Thymus (tissue), 11 donors: ENCODE data around the gene CGNL1. TPM values are rescaled to one million over a fixed set of nuclear protein-coding genes. Genes with fewer than 3 reads are reported as not detected.

Source experiments
- DNase-seq, 9 donors: peaks; one replicate each; pipeline ENCODE4 v3.0.0-alpha.2; 2013; ENCODE audit warnings: low spot score in 9 of 9, low read depth in 6 of 9, missing footprints in 1 of 9
- H3K27ac ChIP-seq, 2 donors: one replicate each; pipeline ENCODE4 v1.5.1; 2013; ENCODE audit warnings: control low read depth in 1 of 2, low read depth in 1 of 2, low read length in 1 of 2, mild to moderate bottlenecking in 1 of 2, moderate library complexity in 1 of 2
- H3K27me3 ChIP-seq, 2 donors: one replicate each; pipeline ENCODE4 v1.5.1; 2013; ENCODE audit warnings: low read length in 1 of 2; ENCODE audit not compliant: control insufficient read depth in 2 of 2, insufficient read depth in 1 of 2
- H3K36me3 ChIP-seq, 2 donors: one replicate each; pipeline ENCODE4 v1.5.1; 2013; ENCODE audit warnings: low read length in 1 of 2, mild to moderate bottlenecking in 1 of 2, moderate library complexity in 1 of 2; ENCODE audit not compliant: control insufficient read depth in 2 of 2, insufficient read depth in 2 of 2
- H3K4me1 ChIP-seq, 2 donors: one replicate each; pipeline ENCODE4 v1.5.1; 2013; ENCODE audit warnings: low read length in 2 of 2; ENCODE audit not compliant: control insufficient read depth in 2 of 2, insufficient read depth in 2 of 2
- H3K4me3 ChIP-seq, 2 donors: one replicate each; pipeline ENCODE4 v1.5.1; 2013; ENCODE audit warnings: low read length in 2 of 2, control low read depth in 1 of 2, mild to moderate bottlenecking in 1 of 2
- H3K9me3 ChIP-seq, 2 donors: one replicate each; pipeline ENCODE4 v1.5.1; 2013; ENCODE audit warnings: low read length in 1 of 2, mild to moderate bottlenecking in 1 of 2; ENCODE audit not compliant: control insufficient read depth in 2 of 2, insufficient read depth in 1 of 2
- WGBS: extraction: QIAGEN DNeasy Blood & Tissue Kit; methylation state at CpG from one replicate; pipeline ENCODE4 v1.1.7; 2013; 5-methylcytosine and 5-hydroxymethylcytosine counted together
- polyA plus RNA-seq: library from polyadenylated mRNA; stranded (reverse); fragments of 200-250 nt; gene quantifications from one replicate; pipeline ENCODE4 v1.2.3, GENCODE V29; 2013
- total RNA-seq: library from RNA; stranded (reverse); fragments of 120-200 nt; gene quantifications from one replicate; pipeline ENCODE4 v1.2.4, GENCODE V29; 2013
- donor health status: healthy.

CGNL1 gene
- total and polyA plus RNA-seq, 2 donors = 5.7 to 5.9 TPM

GRCh38 chr15:57571725-57572124 is 195.4 kb downstream of the CGNL1 start:
- WGBS = 97% methylated on average over 7 of the region's 7 CpGs
- no peaks in the 10 kb centered on the region for H3K36me3 ChIP-seq
- no peak overlapping the region for H3K4me3 ChIP-seq
- H3K4me1 ChIP-seq = no peaks in the 10 kb centered on the region
- no peak overlapping the region for H3K27ac ChIP-seq
- DNase-seq = no peak
- H3K9me3 ChIP-seq = no peaks in the 10 kb centered on the region
- H3K27me3 ChIP-seq = no peaks in the 10 kb centered on the region

- WGBS = 97% methylated on average over 3 of the region's 3 CpGs
- Histone ChIP-seq H3K9me3 (no peaks in the 10 kb centered on the region), H3K4me1 (no peaks in the 10 kb centered on the region), H3K27me3 (no peaks in the 10 kb centered on the region), H3K36me3 (no peaks in the 10 kb centered on the region), H3K4me3 (no peak overlapping the region), H3K27ac (no peak overlapping the region)
- no peak for DNase-seq
Measured at GRCh38 chr15:57572468-57572867, 196.2 kb downstream of the CGNL1 start.

- no peaks in the 10 kb centered on the region for H3K9me3 ChIP-seq
- WGBS = 87% methylated on average over 4 of the region's 4 CpGs
- H3K36me3 ChIP-seq = no peaks in the 10 kb centered on the region
- peaks cover 0 to 3% of the 10 kb centered on the region in 2 donors for H3K27me3 ChIP-seq
- DNase-seq = no peak
- no peak overlapping the region for H3K4me3 ChIP-seq
- H3K27ac ChIP-seq = no peak overlapping the region
- no peaks in the 10 kb centered on the region for H3K4me1 ChIP-seq
Measured at GRCh38 chr15:57573151-57573550, 196.8 kb downstream of the CGNL1 start.

GRCh38 chr15:57575363-57575762 is 199.1 kb downstream of the CGNL1 start:
- Histone ChIP-seq H3K27ac (no peak overlapping the region), H3K27me3 (peaks cover 0 to 3% of the 10 kb centered on the region in 2 donors), H3K9me3 (no peaks in the 10 kb centered on the region), H3K4me3 (no peak overlapping the region), H3K36me3 (no peaks in the 10 kb centered on the region), H3K4me1 (no peaks in the 10 kb centered on the region)
- 92% methylated on average over 5 of the region's 5 CpGs for WGBS
- DNase-seq = no peak

- WGBS = 47% methylated on average over 6 of the region's 6 CpGs
- DNase-seq = no peak
Measured at GRCh38 chr15:57578288-57578900, 202.1 kb downstream of the CGNL1 start.

GRCh38 chr15:57580428-57580827 is 204.1 kb downstream of the CGNL1 start:
- Histone ChIP-seq H3K4me1 (no peaks in the 10 kb centered on the region), H3K36me3 (no peaks in the 10 kb centered on the region), H3K9me3 (peaks cover 2 to 7% of the 10 kb centered on the region in 2 donors), H3K27me3 (peaks cover 0 to 9% of the 10 kb centered on the region in 2 donors), H3K4me3 (no peak overlapping the region), H3K27ac (no peak overlapping the region)
- DNase-seq = no peak
- WGBS = 93% methylated on average over 8 of the region's 8 CpGs

More at GRCh38 chr15:57578288-57578900, 202.1 kb downstream of the CGNL1 start:
- Histone ChIP-seq H3K9me3 (peaks cover 2 to 7% of the 10 kb centered on the region in 2 donors), H3K27ac (no peak overlapping the region), H3K27me3 (peaks cover 0 to 8% of the 10 kb centered on the region in 2 donors), H3K36me3 (no peaks in the 10 kb centered on the region), H3K4me3 (no peak overlapping the region), H3K4me1 (no peaks in the 10 kb centered on the region)

- H3K9me3 ChIP-seq = peaks cover 2 to 7% of the 10 kb centered on the region in 2 donors
- DNase-seq = no peak
- no peaks in the 10 kb centered on the region for H3K36me3 ChIP-seq
- no peaks in the 10 kb centered on the region for H3K4me1 ChIP-seq
- H3K27me3 ChIP-seq = peaks cover 0 to 10% of the 10 kb centered on the region in 2 donors
- no peak overlapping the region for H3K4me3 ChIP-seq
- 96% methylated on average over 5 of the region's 5 CpGs for WGBS
- no peak overlapping the region for H3K27ac ChIP-seq
Measured at GRCh38 chr15:57580866-57581265, 204.6 kb downstream of the CGNL1 start.

- Histone ChIP-seq H3K4me3 (no peak overlapping the region), H3K4me1 (no peaks in the 10 kb centered on the region), H3K9me3 (peaks cover 2 to 7% of the 10 kb centered on the region in 2 donors), H3K36me3 (no peaks in the 10 kb centered on the region), H3K27me3 (peaks cover 0 to 10% of the 10 kb centered on the region in 2 donors), H3K27ac (no peak overlapping the region)
- WGBS = 96% methylated on average over 1 of the region's 1 CpG
- no peak for DNase-seq
Measured at GRCh38 chr15:57582090-57582489, 205.8 kb downstream of the CGNL1 start.

GRCh38 chr15:57583282-57583681 is 207.0 kb downstream of the CGNL1 start:
- peaks cover 0 to 7% of the 10 kb centered on the region in 2 donors for H3K27me3 ChIP-seq
- no peak overlapping the region for H3K4me3 ChIP-seq
- H3K4me1 ChIP-seq = no peaks in the 10 kb centered on the region
- H3K9me3 ChIP-seq = peaks cover 2 to 7% of the 10 kb centered on the region in 2 donors
- no peak for DNase-seq
- no peak overlapping the region for H3K27ac ChIP-seq
- WGBS = 83% methylated on average over 2 of the region's 2 CpGs
- no peaks in the 10 kb centered on the region for H3K36me3 ChIP-seq
